IMR-90 (cell line): ENCODE data around the gene CELF5. TPM values are rescaled to one million over a fixed set of nuclear protein-coding genes. Genes with fewer than 3 reads are reported as not detected.

Source experiments
- ATAC-seq: fragments of 200-7000 bp; cut with Tn5 transposase; 2 replicates; pipeline ENCODE4 v1.9.1; 2020; ENCODE audit warnings: low read depth, mild to moderate bottlenecking, moderate library complexity
- BruUV-seq: library from RNA; stranded (reverse); fragments of 400-500 nt; replicated peaks from 2 replicates; lab custom pipeline; 2021; lab: Mats Ljungman, UMichigan
- CTCF ChIA-PET: fragments of 300-600 bp; formaldehyde crosslinking; extraction: SDS; loops from one replicate; lab custom pipeline; 2021; ENCODE audit warnings: antibody characterized with exemption; lab: Yijun Ruan, JAX
- POLR2A ChIA-PET: fragments of 300-600 bp; sonication (Branson Sonifier 250); formaldehyde crosslinking; loops from one replicate; lab custom pipeline; 2022; ENCODE audit warnings: antibody characterized with exemption; ENCODE audit not compliant: unreplicated experiment; lab: Charles Lee
- DNase-seq: peaks from one replicate; pipeline ENCODE4 v3.0.0; 2013
- H2AFZ ChIP-seq: replicated peaks from 2 replicates; pipeline ENCODE3; 2013; ENCODE audit warnings: low read length, mild to moderate bottlenecking; ENCODE audit not compliant: poor library complexity
- H2AK5ac ChIP-seq: 2 replicates; pipeline ENCODE4 v1.6.1; 2013; ENCODE audit warnings: low read depth, low read length, inconsistent platforms
- H2AK9ac ChIP-seq: replicated peaks from 2 replicates; pipeline ENCODE3; 2013; ENCODE audit warnings: mild to moderate bottlenecking, low read depth, low read length, moderate library complexity; ENCODE audit not compliant: poor library complexity
- H2BK120ac ChIP-seq: 2 replicates; pipeline ENCODE4 v1.6.1; 2013; ENCODE audit warnings: low read depth, low read length, inconsistent platforms
- H2BK15ac ChIP-seq: 3 replicates; pipeline ENCODE4 v1.6.1; 2013; ENCODE audit warnings: low read depth, low read length, inconsistent platforms
- H2BK20ac ChIP-seq: 2 replicates; pipeline ENCODE4 v1.6.1; 2013; ENCODE audit warnings: low read depth, mild to moderate bottlenecking, inconsistent platforms, low read length, moderate library complexity
- H2BK5ac ChIP-seq: 2 replicates; pipeline ENCODE4 v1.6.1; 2013; ENCODE audit warnings: mild to moderate bottlenecking, low read depth, low read length, inconsistent platforms; ENCODE audit not compliant: poor library complexity, severe bottlenecking
- H3K14ac ChIP-seq: replicated peaks from 2 replicates; pipeline ENCODE4 v1.6.1; 2013; ENCODE audit warnings: low read depth, low read length, inconsistent platforms
- H3K18ac ChIP-seq: 2 replicates; pipeline ENCODE4 v1.6.1; 2013; ENCODE audit warnings: low read depth, low read length, control low read depth
- H3K23ac ChIP-seq: 2 replicates; pipeline ENCODE4 v1.6.1; 2013; ENCODE audit warnings: low read depth, low read length, inconsistent platforms
- H3K27ac ChIP-seq: 2 replicates; pipeline ENCODE4 v1.5.1; 2013; ENCODE audit warnings: mild to moderate bottlenecking, control low read depth, low read length; ENCODE audit not compliant: insufficient read depth
- H3K27me3 ChIP-seq: 2 replicates; pipeline ENCODE4 v1.6.1; 2013; ENCODE audit warnings: low read length; ENCODE audit not compliant: control insufficient read depth, insufficient read depth
- H3K36me3 ChIP-seq: 2 replicates; pipeline ENCODE4 v1.6.1; 2013; ENCODE audit warnings: low read length, mixed read lengths; ENCODE audit not compliant: control insufficient read depth, insufficient read depth
- H3K4ac ChIP-seq: 2 replicates; pipeline ENCODE4 v1.6.1; 2013; ENCODE audit warnings: low read depth, low read length, inconsistent platforms
- H3K4me1 ChIP-seq: 2 replicates; pipeline ENCODE4 v1.6.1; 2013; ENCODE audit warnings: low read length, mixed read lengths; ENCODE audit not compliant: control insufficient read depth, insufficient read depth
- H3K4me2 ChIP-seq: 2 replicates; pipeline ENCODE4 v1.6.1; 2013; ENCODE audit warnings: low read depth, mild to moderate bottlenecking, control low read depth, low read length, moderate library complexity
- H3K4me3 ChIP-seq: 2 replicates; pipeline ENCODE4 v1.5.1; 2013; ENCODE audit warnings: low read depth, mild to moderate bottlenecking, control low read depth, low read length, moderate library complexity; ENCODE audit not compliant: insufficient read depth
- H3K56ac ChIP-seq: 2 replicates; pipeline ENCODE4 v1.6.1; 2013; ENCODE audit warnings: low read length, inconsistent platforms; ENCODE audit not compliant: insufficient read depth; ENCODE audit errors: extremely low read depth
- H3K79me1 ChIP-seq, 2 experiments: 2 replicates each; pipeline ENCODE4 v1.6.1; 2013; ENCODE audit warnings: low read length in 2 of 2, inconsistent platforms in 1 of 2, low read depth in 1 of 2
- H3K9ac ChIP-seq: 2 replicates; pipeline ENCODE4 v1.6.1; 2013; ENCODE audit warnings: low read depth, low read length, control low read depth
- H3K9me1 ChIP-seq: 2 replicates; pipeline ENCODE4 v1.6.1; 2013; ENCODE audit warnings: low read length, inconsistent platforms; ENCODE audit not compliant: insufficient read depth
- H3K9me3 ChIP-seq: 2 replicates; pipeline ENCODE4 v1.6.1; 2013; ENCODE audit warnings: low read length; ENCODE audit not compliant: control insufficient read depth, insufficient read depth
- H4K20me1 ChIP-seq: 2 replicates; pipeline ENCODE4 v1.6.1; 2013; ENCODE audit warnings: low read length, inconsistent platforms; ENCODE audit not compliant: insufficient read depth
- H4K5ac ChIP-seq: 2 replicates; pipeline ENCODE4 v1.6.1; 2013; ENCODE audit warnings: mild to moderate bottlenecking, low read depth, low read length, control low read depth
- H4K8ac ChIP-seq, 2 experiments: 2 replicates each; pipeline ENCODE4 v1.6.1; 2013; ENCODE audit warnings: low read depth in 2 of 2, low read length in 2 of 2, control low read depth in 1 of 2, inconsistent platforms in 1 of 2
- H4K91ac ChIP-seq: 2 replicates; pipeline ENCODE4 v1.6.1; 2013; ENCODE audit warnings: low read depth, low read length, inconsistent platforms; ENCODE audit not compliant: insufficient read depth
- BHLHE40 ChIP-seq: fragments of 150-350 bp; IDR thresholded peaks from 2 replicates; pipeline ENCODE4 v1.6.1; 2016; ENCODE audit warnings: mild to moderate bottlenecking, low read depth, low read length
- CEBPB ChIP-seq: IDR thresholded peaks from 2 replicates; pipeline ENCODE4 v1.6.1; 2012; ENCODE audit warnings: low read depth, low read length, improper control_type of control experiment
- CHD1 ChIP-seq: IDR thresholded peaks from 2 replicates; pipeline ENCODE4 v1.6.1; 2012; ENCODE audit warnings: low read depth, low read length, improper control_type of control experiment
- FOS ChIP-seq: fragments of 150-350 bp; IDR thresholded peaks from 2 replicates; pipeline ENCODE4 v1.6.1; 2016; ENCODE audit warnings: low read depth, low read length
- MAFK ChIP-seq: IDR thresholded peaks from 2 replicates; pipeline ENCODE4 v1.6.1; 2012; ENCODE audit warnings: low read depth, low read length, improper control_type of control experiment
- MAZ ChIP-seq: IDR thresholded peaks from 2 replicates; pipeline ENCODE4 v1.6.1; 2012; ENCODE audit warnings: low read depth, mild to moderate bottlenecking, low read length, improper control_type of control experiment, moderate library complexity, borderline replicate concordance
- MXI1 ChIP-seq: IDR thresholded peaks from 2 replicates; pipeline ENCODE4 v1.6.1; 2012; ENCODE audit warnings: low read depth, mild to moderate bottlenecking, low read length, moderate library complexity, borderline replicate concordance
- NFE2L2 ChIP-seq: fragments of 150-350 bp; IDR thresholded peaks from 2 replicates; pipeline ENCODE4 v1.6.1; 2016; ENCODE audit warnings: low read depth, mild to moderate bottlenecking, low read length
- POLR2A ChIP-seq: IDR thresholded peaks from 2 replicates; pipeline ENCODE4 v1.6.1; 2012; ENCODE audit warnings: mild to moderate bottlenecking, low read depth, low read length
- RAD21 ChIP-seq: IDR thresholded peaks from 2 replicates; pipeline ENCODE4 v1.6.1; 2012; ENCODE audit warnings: low read length, improper control_type of control experiment
- RCOR1 ChIP-seq: IDR thresholded peaks from 2 replicates; pipeline ENCODE4 v1.6.1; 2012; ENCODE audit warnings: mild to moderate bottlenecking, low read length, improper control_type of control experiment; ENCODE audit not compliant: insufficient replicate concordance
- RFX5 ChIP-seq: IDR thresholded peaks from 2 replicates; pipeline ENCODE4 v1.8.0; 2012; ENCODE audit warnings: low read depth, mild to moderate bottlenecking, low read length, moderate library complexity
- SMC3 ChIP-seq: fragments of 150-350 bp; IDR thresholded peaks from 2 replicates; pipeline ENCODE4 v1.6.1; 2016; ENCODE audit warnings: low read depth, mild to moderate bottlenecking, antibody characterized with exemption, low read length, moderate library complexity
- WGBS, 2 experiments: methylation state at CpG; one replicate each; pipeline versions ENCODE4 v1.1.5 to v1.1.7; 2013; ENCODE audit warnings: missing lambda C conversion rate in 2 of 2; ENCODE audit not compliant: insufficient read length in 1 of 2; ENCODE audit errors: extremely low coverage in 2 of 2; 5-methylcytosine and 5-hydroxymethylcytosine counted together
- dilution Hi-C: fragments of 300-500 bp; cut with HindIII; formaldehyde crosslinking; loops from one replicate; pipeline ENCODE4 v1.14.3; 2018; ENCODE audit warnings: low sequenced_read_pairs; ENCODE audit not compliant: unreplicated experiment
- in situ Hi-C: fragments of 300-500 bp; cut with MboI; formaldehyde crosslinking; loops from 3 replicates; pipeline ENCODE4 v1.14.3; 2019; ENCODE audit warnings: low sequenced_read_pairs, inconsistent platforms, mixed read lengths
- intact Hi-C: fragments of 100-400 bp; cut with micrococcal nuclease; formaldehyde crosslinking; loops from 2 replicates; pipeline ENCODE4 v1.10.0; 2022
- polyA plus RNA-seq, 3 experiments: library from polyadenylated mRNA; depleted of rRNA; stranded (reverse); fragments of >200 nt; gene quantifications; 2 replicates each; pipeline ENCODE4 v1.2.3, GENCODE V29; 2012; ENCODE audit warnings: low replicate concordance in 1 of 3
- total RNA-seq: library from RNA; depleted of rRNA; stranded (reverse); fragments of >200 nt; gene quantifications from 2 replicates; pipeline ENCODE4 v1.2.3, GENCODE V29; 2012
- TF ChIP-seq, protein P1 (sequence below): fragments of 150-350 bp; IDR thresholded peaks from 2 replicates; pipeline ENCODE4 v1.6.1; 2016; ENCODE audit warnings: low read depth, mild to moderate bottlenecking, low read length, moderate library complexity, borderline replicate concordance
- TF ChIP-seq, protein P2 (sequence below): conservative IDR thresholded peaks from 2 replicates; pipeline ENCODE4 v1.5.1; 2012; ENCODE audit warnings: mild to moderate bottlenecking, low read depth, low read length, improper control_type of control experiment

The CELF5 gene
- total and polyA plus RNA-seq, 2 of the 4 experiments (the other 2 are of a cell fraction) = 0.02 TPM; not detected in 1

DNA sequence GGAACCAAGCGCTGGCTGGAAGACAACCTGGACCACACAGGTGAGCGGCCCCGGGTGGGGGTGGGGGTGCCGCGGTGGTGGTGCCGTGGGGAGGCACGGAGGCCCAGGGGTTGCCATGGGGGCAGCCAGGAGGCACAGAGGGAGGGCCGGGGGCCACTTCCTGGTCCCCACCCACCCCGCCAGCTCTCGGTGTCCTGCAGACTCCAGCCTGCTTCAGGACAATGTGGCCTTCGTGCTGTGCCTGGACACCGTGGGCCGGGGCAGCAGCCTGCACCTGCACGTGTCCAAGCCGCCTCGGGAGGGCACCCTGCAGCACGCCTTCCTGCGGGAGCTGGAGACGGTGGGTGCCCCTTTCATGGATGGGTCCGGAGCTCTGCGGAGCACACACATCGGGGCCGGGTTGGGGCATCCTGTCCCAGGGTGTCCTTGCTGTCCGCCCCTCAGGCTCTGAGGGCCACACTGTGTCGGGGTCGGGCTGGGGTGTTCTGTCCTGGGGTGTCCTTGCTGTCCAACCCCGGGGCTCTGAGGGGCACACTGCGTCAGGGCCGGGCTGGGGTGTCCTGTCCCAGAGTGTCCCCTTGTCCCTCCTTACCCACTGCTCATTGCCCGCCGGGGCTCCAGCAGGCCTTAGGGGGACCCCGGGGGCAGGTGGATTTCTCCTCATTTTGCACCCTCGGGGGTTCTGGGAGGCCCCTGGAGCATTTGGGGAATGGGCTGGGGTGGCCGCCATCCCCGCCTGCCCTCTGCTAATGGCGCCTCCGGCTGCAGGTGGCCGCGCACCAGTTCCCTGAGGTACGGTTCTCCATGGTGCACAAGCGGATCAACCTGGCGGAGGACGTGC is 20.4 kb upstream of the CELF5 start:
- Histone ChIP-seq H2BK20ac (no peak overlapping the region), H2AK5ac (no peak overlapping the region), H3K9me1 (no peaks in the 10 kb centered on the region), H2AK9ac (no peak overlapping the region), H3K36me3 (peaks cover 37% of the 10 kb centered on the region), H2BK15ac (no peak overlapping the region), H3K27ac (no peak overlapping the region), H4K8ac (no peak overlapping the region), H3K18ac (no peak overlapping the region), H3K79me1 (no peaks in the 10 kb centered on the region; a peak in 2 of 4 replicates), H4K91ac (no peak overlapping the region), H3K14ac (no peak overlapping the region), H3K9me3 (no peaks in the 10 kb centered on the region), H4K20me1 (no peaks in the 10 kb centered on the region), H3K27me3 (no peaks in the 10 kb centered on the region), H3K9ac (no peak overlapping the region), H2BK5ac (no peak overlapping the region), H3K4ac (no peak overlapping the region), H3K23ac (no peak overlapping the region), H4K5ac (no peak overlapping the region), H3K56ac (no peak overlapping the region), H3K4me2 (no peak overlapping the region), H3K4me1 (no peaks in the 10 kb centered on the region), H2BK120ac (no peak overlapping the region), H3K4me3 (no peak overlapping the region), H2AFZ (no peak overlapping the region)
- no TSS peak for BruUV-seq
- 93% methylated on average over 23 of the region's 43 CpGs; no CpG with 5 or more reads in 1 of the 2 experiments for WGBS, 2 experiments
- CTCF ChIA-PET = no interaction called here
- dilution Hi-C loops (no loop called here), intact Hi-C loops (no loop called here), in situ Hi-C loops (no loop called here)
- no peak for DNase-seq
- ATAC-seq = no peak
- POLR2A ChIA-PET = no interaction called here
- TF ChIP-seq RCOR1 (no peak), CEBPB (no peak), POLR2A (no peak), CHD1 (no peak), RFX5 (no peak), MAZ (no peak), FOS (no peak), SMC3 (no peak), MAFK (no peak), MXI1 (no peak), RAD21 (no peak), NFE2L2 (no peak), BHLHE40 (no peak)
- TF ChIP-seq, protein P1, sequence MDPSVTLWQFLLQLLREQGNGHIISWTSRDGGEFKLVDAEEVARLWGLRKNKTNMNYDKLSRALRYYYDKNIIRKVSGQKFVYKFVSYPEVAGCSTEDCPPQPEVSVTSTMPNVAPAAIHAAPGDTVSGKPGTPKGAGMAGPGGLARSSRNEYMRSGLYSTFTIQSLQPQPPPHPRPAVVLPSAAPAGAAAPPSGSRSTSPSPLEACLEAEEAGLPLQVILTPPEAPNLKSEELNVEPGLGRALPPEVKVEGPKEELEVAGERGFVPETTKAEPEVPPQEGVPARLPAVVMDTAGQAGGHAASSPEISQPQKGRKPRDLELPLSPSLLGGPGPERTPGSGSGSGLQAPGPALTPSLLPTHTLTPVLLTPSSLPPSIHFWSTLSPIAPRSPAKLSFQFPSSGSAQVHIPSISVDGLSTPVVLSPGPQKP = no peak
- TF ChIP-seq, protein P2, sequence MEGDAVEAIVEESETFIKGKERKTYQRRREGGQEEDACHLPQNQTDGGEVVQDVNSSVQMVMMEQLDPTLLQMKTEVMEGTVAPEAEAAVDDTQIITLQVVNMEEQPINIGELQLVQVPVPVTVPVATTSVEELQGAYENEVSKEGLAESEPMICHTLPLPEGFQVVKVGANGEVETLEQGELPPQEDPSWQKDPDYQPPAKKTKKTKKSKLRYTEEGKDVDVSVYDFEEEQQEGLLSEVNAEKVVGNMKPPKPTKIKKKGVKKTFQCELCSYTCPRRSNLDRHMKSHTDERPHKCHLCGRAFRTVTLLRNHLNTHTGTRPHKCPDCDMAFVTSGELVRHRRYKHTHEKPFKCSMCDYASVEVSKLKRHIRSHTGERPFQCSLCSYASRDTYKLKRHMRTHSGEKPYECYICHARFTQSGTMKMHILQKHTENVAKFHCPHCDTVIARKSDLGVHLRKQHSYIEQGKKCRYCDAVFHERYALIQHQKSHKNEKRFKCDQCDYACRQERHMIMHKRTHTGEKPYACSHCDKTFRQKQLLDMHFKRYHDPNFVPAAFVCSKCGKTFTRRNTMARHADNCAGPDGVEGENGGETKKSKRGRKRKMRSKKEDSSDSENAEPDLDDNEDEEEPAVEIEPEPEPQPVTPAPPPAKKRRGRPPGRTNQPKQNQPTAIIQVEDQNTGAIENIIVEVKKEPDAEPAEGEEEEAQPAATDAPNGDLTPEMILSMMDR = no peak
